Pancreas (tissue), 10 donors: Measurements from ENCODE around the gene PEDS1. TPM values are rescaled to one million over a fixed set of nuclear protein-coding genes. Genes with fewer than 3 reads are reported as not detected.
A peak's percentile ranks its signal among the peaks of the same experiment; 100 is the strongest.
"Not testable (repeated sequence)": the region's sequence is repeated elsewhere in the genome, so short reads cannot be mapped to it uniquely, and the experiment has no call there.

Source experiments
- ATAC-seq, 4 donors: fragments of 200-7000 bp; cut with Tn5 transposase; one replicate each; pipeline versions ENCODE4 v1.8.0 to v1.9.1; 2020; ENCODE audit warnings: mild to moderate bottlenecking in 4 of 4, moderate library complexity in 4 of 4
- DNase-seq, 6 donors: peaks; one replicate each; pipeline ENCODE4 v3.0.0-alpha.2; 2020
- FAIRE-seq: peaks from 2 replicates; lab custom pipeline; 2012; peaks lifted over from hg19 to GRCh38; lab: Jason Lieb, UNC
- H3K27ac ChIP-seq, 4 donors: fragments of 200-600 bp; sonication (generic); 1 replicate in 3 of 4; 2 replicates in 1 of 4; pipeline versions ENCODE4 v1.5.0 to v1.8.0; 2020
- H3K27me3 ChIP-seq, 4 donors: fragments of 200-600 bp; one replicate each; pipeline ENCODE4 v1.8.0; 2021
- H3K36me3 ChIP-seq, 3 donors: fragments of 200-600 bp; sonication (generic) in 1 of 3; one replicate each; pipeline versions ENCODE4 v1.5.0 to v1.8.0; 2020 to 2021
- H3K4me1 ChIP-seq, 3 donors: fragments of 200-600 bp; one replicate each; pipeline ENCODE4 v1.8.0; 2021
- H3K4me3 ChIP-seq, 4 donors: fragments of 200-600 bp; sonication (generic) in 2 of 4; one replicate each; pipeline versions ENCODE4 v1.5.0 to v1.8.0; 2020 to 2021
- H3K9me3 ChIP-seq, 4 donors: fragments of 200-600 bp; one replicate each; pipeline ENCODE4 v1.8.0; 2021
- CTCF ChIP-seq, 4 donors: fragments of 200-600 bp; sonication (generic) in 3 of 4; IDR thresholded peaks; one replicate each; pipeline versions ENCODE4 v1.5.0 to v1.8.0; 2021; ENCODE audit warnings: antibody characterized with exemption in 4 of 4
- WGBS, 2 donors: extraction: QIAGEN DNeasy Blood & Tissue Kit; methylation state at CpG; one replicate each; pipeline ENCODE4 v1.1.7; 2013; 5-methylcytosine and 5-hydroxymethylcytosine counted together
- intact Hi-C, 3 donors: fragments of 100-400 bp; cut with DNase I; formaldehyde crosslinking; loops; one replicate each; pipeline versions ENCODE4 v1.11.1 to v1.14.2; 2022
- polyA plus RNA-seq, 2 donors: library from polyadenylated mRNA; stranded (reverse); fragments of 200-250 nt; gene quantifications; one replicate each; pipeline ENCODE4 v1.2.3, GENCODE V29; 2013
- total RNA-seq, 6 donors: library from RNA; stranded (reverse); fragmentation: NEBNext Ultra II Directional in 4 of 6; extraction: Animal tissue kit (Norgen Biotek cat#: 25700) in 4 of 6; gene quantifications; one replicate each; pipeline versions ENCODE4 v1.2.1 to v1.2.4, GENCODE V29; 2021 to 2023
- donor health status: healthy with polysubstance abuse.
- donor health status: DM: no; HTN: no; CAD: no; lungs with moderate emphysema.
- donor health status: DM: no; HTN: no; CAD: no.
- donor health status: control.
- donor health status: control.
- donor health status: Bipolar disorder and iron deficiency.
- donor health status: DM: yes; HTN: yes; CAD: no.
- donor health status: DM: no; HTN: no; CAD: no.
- donor health status: DM: no; HTN: no; CAD: no.
- donor health status: DM: yes; HTN: yes; CAD: no.

PEDS1 gene
- total and polyA plus RNA-seq, 8 donors: 3.5 to 11.0 (median 6.4) TPM

- ATAC-seq: peak in 2 of 4 donors; percentile 38
- H3K4me1 ChIP-seq: peaks cover 0 to 10% (median 8%) of the 10 kb centered on the region in 3 donors
- no peak overlapping the region for H3K4me3 ChIP-seq
- no peaks in the 10 kb centered on the region for H3K27me3 ChIP-seq
- no peak for DNase-seq
- WGBS, 2 donors: 66 to 71% methylated on average over 5 of the region's 5 CpGs
- no peak overlapping the region for H3K27ac ChIP-seq
- H3K36me3 ChIP-seq: peaks cover 0 to 5% (median 3%) of the 10 kb centered on the region in 3 donors
- intact Hi-C loops: no loop called here
- no peak for FAIRE-seq
- no peak for TF ChIP-seq CTCF (IDR thresholded peaks at IDR 0.05)
- no peaks in the 10 kb centered on the region for H3K9me3 ChIP-seq
These were observed 15.4 kb downstream of the PEDS1 start for GRCh38 chr20:50138120-50138478.

DNA sequence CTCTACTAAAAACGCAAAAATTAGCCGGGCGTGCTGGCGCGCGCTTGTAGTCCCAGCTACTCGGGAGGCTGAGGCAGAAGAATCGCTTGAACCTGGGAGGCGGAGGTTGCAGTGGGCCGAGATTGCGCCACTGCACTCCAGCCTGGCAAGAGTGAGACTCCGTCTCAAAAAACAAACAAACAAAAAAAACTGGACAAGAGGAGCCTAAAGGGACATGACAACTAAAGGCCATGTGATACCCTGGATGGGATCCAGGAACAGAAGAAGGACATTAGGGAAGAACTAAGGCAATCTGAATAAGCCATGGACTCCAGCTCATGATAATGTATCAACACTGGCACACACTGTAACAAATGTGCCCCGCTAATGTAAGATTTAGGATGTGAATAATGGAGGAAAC lies 15.8 kb downstream of the PEDS1 start:
- H3K4me3 ChIP-seq, DNase-seq, FAIRE-seq, H3K4me1 ChIP-seq, H3K27ac ChIP-seq, intact Hi-C loops, H3K27me3 ChIP-seq, H3K9me3 ChIP-seq, H3K36me3 ChIP-seq: not testable (repeated sequence)
- 82% methylated on average over 13 of the region's 13 CpGs for WGBS, 2 donors
- ATAC-seq: peak in 2 of 4 donors; percentile 7 to 14

- 89 to 93% methylated on average over 15 of the region's 15 CpGs for WGBS, 2 donors
- intact Hi-C loops: no loop called here
- H3K36me3 ChIP-seq: peaks cover 0 to 2% (median under 1%) of the 10 kb centered on the region in 3 donors
- no peaks in the 10 kb centered on the region for H3K27me3 ChIP-seq
- peaks cover 0 to 10% (median 8%) of the 10 kb centered on the region in 3 donors for H3K4me1 ChIP-seq
- DNase-seq: no peak
- TF ChIP-seq CTCF (IDR thresholded peaks at IDR 0.05): no peak
- FAIRE-seq: no peak
- H3K27ac ChIP-seq: no peak overlapping the region
- ATAC-seq: no peak
- no peaks in the 10 kb centered on the region for H3K9me3 ChIP-seq
- H3K4me3 ChIP-seq: no peak overlapping the region
These were observed 16.5 kb downstream of the PEDS1 start for GRCh38 chr20:50136822-50137599.

DNA sequence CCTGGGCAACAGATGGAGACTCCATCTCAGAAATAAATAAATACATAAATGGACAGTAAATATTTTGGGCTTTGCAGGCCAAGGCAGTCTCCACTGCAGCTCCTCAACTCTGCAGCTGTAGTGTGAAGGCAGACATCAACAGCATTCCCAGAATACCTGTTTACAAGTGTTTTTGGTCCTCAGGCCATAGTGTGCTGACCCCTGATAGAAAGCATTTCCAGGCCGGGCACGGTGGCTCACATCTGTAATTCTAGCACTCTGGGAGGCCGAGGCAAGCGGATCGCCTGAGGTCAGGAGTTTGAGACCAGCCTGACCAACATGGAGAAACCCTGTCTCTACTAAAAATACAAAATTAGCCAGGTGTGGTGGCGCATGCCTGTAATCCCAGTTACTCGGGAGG lies 18.4 kb downstream of the PEDS1 start:
- DNase-seq, FAIRE-seq, H3K36me3 ChIP-seq, H3K4me1 ChIP-seq, intact Hi-C loops, ATAC-seq, H3K27ac ChIP-seq, H3K27me3 ChIP-seq, H3K4me3 ChIP-seq, H3K9me3 ChIP-seq: not testable (repeated sequence)
- WGBS, 2 donors: 92 to 100% methylated on average over 6 to 7 of the region's 7 CpGs

DNA sequence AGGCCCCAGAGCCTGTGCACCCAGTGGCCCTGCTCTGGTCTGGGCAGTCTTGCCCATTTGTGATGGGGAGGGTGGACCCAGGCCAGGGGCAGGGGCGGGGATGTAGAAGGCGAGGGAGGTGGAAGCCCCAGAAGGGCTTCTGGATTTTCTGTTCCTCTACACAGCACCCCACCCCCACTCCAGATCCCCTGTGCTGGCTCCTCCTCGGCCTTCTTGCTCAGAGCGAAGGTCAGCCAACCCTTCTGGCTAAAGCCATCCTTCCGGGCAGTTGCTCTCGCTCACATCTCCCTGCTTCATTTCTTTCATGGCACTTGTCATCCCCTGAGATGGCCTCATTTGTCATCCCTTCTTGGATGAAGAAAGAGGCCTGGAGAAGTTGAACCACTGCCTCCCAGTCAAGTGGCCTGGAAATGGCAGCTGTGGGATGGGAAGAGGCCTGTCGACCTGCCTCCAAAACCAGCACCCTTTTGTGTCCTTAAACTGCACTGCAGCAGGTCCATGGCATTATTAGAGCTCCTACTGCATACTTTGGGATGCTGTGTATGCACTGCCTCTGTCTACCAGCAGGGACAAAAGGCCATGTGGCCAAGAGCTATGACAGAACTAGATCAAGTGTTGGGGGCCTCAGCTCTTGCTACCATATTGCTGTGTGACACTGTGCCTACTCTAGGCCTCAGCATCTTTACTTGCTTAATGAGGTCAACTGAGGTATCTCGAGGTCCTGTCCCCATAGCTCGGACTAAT lies 19.9 kb downstream of the PEDS1 start:
- H3K27ac ChIP-seq: no peak overlapping the region
- H3K4me1 ChIP-seq: peaks cover 0 to 8% (median 4%) of the 10 kb centered on the region in 3 donors
- WGBS, 2 donors: 71 to 73% methylated on average over 9 of the region's 9 CpGs
- intact Hi-C loops: no loop called here
- no peak for FAIRE-seq
- no peaks in the 10 kb centered on the region for H3K27me3 ChIP-seq
- H3K9me3 ChIP-seq: no peaks in the 10 kb centered on the region
- peaks cover 0 to 11% (median 0%) of the 10 kb centered on the region in 3 donors for H3K36me3 ChIP-seq
- H3K4me3 ChIP-seq: no peak overlapping the region
- no peak for DNase-seq
- no peak for TF ChIP-seq CTCF (IDR thresholded peaks at IDR 0.05)
- no peak for ATAC-seq
